ENCODE results near the gene TBL1Y.
"Not testable (repeated sequence)": the region's sequence is repeated elsewhere in the genome, so short reads cannot be mapped to it uniquely, and the experiment has no call there.

Gene TBL1Y

DNA sequence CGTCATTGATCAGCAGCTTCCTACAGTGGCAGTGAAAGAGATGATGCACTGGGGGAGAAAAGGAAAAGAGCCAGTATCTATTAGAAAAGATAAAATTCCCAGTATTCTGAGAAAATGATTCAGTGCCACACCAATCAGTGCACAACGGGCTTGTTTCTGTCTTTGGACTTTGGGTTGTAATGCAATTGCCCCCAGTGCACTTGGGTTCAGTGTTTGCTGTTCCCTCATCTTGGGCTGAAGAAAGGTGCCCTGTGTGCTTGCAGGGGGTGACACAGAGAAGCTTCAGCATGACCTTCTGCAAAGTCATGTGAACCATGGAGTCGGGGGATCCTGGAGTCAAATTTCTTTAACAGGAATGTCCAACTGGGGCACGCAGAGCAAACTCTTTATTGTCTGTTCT, 131.5 kb downstream of the TBL1Y start:
- Histone ChIP-seq H3K4me3 (ENCODE audit: low read length) (no peak overlapping the region), H4K20me1 (ENCODE audit: control insufficient read depth, insufficient read depth, low read depth, low read length) (no peaks in the 10 kb centered on the region), H3K4me1 (ENCODE audit: control insufficient read depth, low read length) (no peaks in the 10 kb centered on the region), H3K27ac (ENCODE audit: low read depth, low read length) (no peak overlapping the region), H3K9me3 (ENCODE audit: control insufficient read depth, insufficient read depth, low read length) (no peaks in the 10 kb centered on the region), H3F3A (ENCODE audit: control insufficient read depth, insufficient read depth) (no peaks in the 10 kb centered on the region), H3K9me2 (replicated peaks; ENCODE audit: control insufficient read depth, low read length) (no peaks in the 10 kb centered on the region), H3K79me2 (ENCODE audit: control insufficient read depth, low read length) (no peaks in the 10 kb centered on the region), H3K4me2 (ENCODE audit: low read length) (no peak overlapping the region), H3K36me3 (ENCODE audit: control insufficient read depth, low read length) (no peaks in the 10 kb centered on the region), H3K27me3 (ENCODE audit: control insufficient read depth, low read length) (no peaks in the 10 kb centered on the region)
- TF ChIP-seq CTCF (IDR thresholded peaks at IDR 0.05; ENCODE audit: low read depth, low read length, poor library complexity, severe bottlenecking) (no peak), EZH2phosphoT487 (IDR thresholded peaks at IDR 0.05; ENCODE audit: borderline replicate concordance, low read length) (no peak)

DNA sequence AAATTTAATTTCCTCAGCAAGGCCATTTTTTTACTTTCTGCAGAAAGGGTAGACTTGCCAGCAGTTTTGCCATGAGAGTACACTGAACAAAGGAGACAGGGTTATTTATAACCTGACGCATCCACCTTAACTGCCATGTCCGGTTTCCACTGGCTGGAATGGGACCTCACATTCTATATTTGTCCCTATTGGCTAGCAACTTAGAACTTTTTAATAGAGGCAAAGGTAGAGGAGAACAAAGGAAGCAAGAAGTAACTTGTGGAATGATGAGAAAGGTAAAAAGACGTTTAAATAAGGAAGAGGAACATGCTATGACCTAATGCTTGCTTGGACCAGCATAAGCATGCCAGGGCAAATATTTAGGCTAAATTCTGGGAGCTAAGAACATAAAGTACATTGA, 142.0 kb downstream of the TBL1Y start:
- H3K4me1 ChIP-seq (ENCODE audit: control insufficient read depth, low read length); H3K9me2 ChIP-seq (replicated peaks; ENCODE audit: control insufficient read depth, low read length); H3K36me3 ChIP-seq (ENCODE audit: control insufficient read depth, low read length); H3K27me3 ChIP-seq (ENCODE audit: control insufficient read depth, low read length); H3K27ac ChIP-seq (ENCODE audit: low read depth, low read length); H3F3A ChIP-seq (ENCODE audit: control insufficient read depth, insufficient read depth); H3K9me3 ChIP-seq (ENCODE audit: control insufficient read depth, insufficient read depth, low read length); H4K20me1 ChIP-seq (ENCODE audit: control insufficient read depth, insufficient read depth, low read depth, low read length); H3K4me3 ChIP-seq (ENCODE audit: low read length); H3K4me2 ChIP-seq (ENCODE audit: low read length); H3K79me2 ChIP-seq (ENCODE audit: control insufficient read depth, low read length): not testable (repeated sequence)

DNA sequence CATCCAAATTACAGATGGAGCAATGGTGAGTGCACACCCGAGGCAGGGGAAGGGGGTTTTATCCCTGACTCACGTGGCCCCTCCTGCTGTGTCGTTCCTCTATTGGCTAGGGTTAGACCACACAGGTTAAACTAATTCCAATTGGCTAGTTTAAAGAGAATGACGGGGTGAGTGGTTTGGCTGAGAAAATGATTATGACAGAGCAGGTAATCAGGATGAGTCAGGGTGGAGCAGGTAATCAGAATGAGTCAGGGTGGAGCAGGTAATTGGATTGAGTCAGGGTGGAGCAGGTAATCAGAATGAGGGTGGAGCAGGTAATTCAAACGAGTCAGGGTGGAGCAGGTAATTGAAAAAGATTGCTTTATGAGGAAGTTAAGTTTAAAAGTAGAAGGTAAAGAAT, 146.4 kb downstream of the TBL1Y start:
- no peak overlapping the region for H3K4me2 ChIP-seq (ENCODE audit: low read length)
- H3F3A ChIP-seq (ENCODE audit: control insufficient read depth, insufficient read depth) = no peaks in the 10 kb centered on the region

DNA sequence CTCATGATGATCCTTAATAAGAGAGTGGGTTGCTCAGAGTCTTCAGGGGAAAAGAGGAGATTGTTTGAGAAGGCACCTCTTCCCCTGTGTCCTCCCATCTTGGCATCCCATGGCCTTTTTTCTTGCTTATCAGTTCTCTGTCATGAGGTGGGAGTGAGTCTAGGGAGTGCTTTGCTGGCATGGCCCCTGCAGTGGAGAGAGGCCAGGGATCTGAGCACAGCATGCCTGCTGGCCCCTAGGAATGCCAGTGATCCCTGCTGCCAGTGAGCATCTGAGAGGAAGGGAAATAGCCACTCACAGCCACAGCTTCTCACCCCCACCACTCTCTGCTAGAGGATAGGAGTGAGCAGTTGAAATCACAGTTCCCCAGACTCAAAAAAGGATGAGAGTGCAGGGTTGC, 168.2 kb downstream of the TBL1Y start:
- TF ChIP-seq CTCF (IDR thresholded peaks at IDR 0.05; ENCODE audit: low read depth, low read length, poor library complexity, severe bottlenecking) = no peak
- no peak for TF ChIP-seq EZH2phosphoT487 (IDR thresholded peaks at IDR 0.05; ENCODE audit: borderline replicate concordance, low read length)
- H3F3A ChIP-seq (ENCODE audit: control insufficient read depth, insufficient read depth) = no peaks in the 10 kb centered on the region
- H3K27ac ChIP-seq (ENCODE audit: low read depth, low read length) = no peak overlapping the region
- no peaks in the 10 kb centered on the region for H3K4me1 ChIP-seq (ENCODE audit: control insufficient read depth, low read length)
- H3K9me2 ChIP-seq (replicated peaks; ENCODE audit: control insufficient read depth, low read length) = no peaks in the 10 kb centered on the region
- no peak overlapping the region for H3K4me2 ChIP-seq (ENCODE audit: low read length)
- H3K27me3 ChIP-seq (ENCODE audit: control insufficient read depth, low read length) = no peaks in the 10 kb centered on the region
- H3K4me3 ChIP-seq (ENCODE audit: low read length) = no peak overlapping the region
- H4K20me1 ChIP-seq (ENCODE audit: control insufficient read depth, insufficient read depth, low read depth, low read length) = no peaks in the 10 kb centered on the region
- no peaks in the 10 kb centered on the region for H3K79me2 ChIP-seq (ENCODE audit: control insufficient read depth, low read length)
- no peaks in the 10 kb centered on the region for H3K36me3 ChIP-seq (ENCODE audit: control insufficient read depth, low read length)
- H3K9me3 ChIP-seq (ENCODE audit: control insufficient read depth, insufficient read depth, low read length) = no peaks in the 10 kb centered on the region

More for the DNA sequence above, 146.4 kb downstream of the TBL1Y start:
- no peak overlapping the region for H3K4me3 ChIP-seq (ENCODE audit: low read length)
- no peaks in the 10 kb centered on the region for H3K9me2 ChIP-seq (replicated peaks; ENCODE audit: control insufficient read depth, low read length)
- no peaks in the 10 kb centered on the region for H4K20me1 ChIP-seq (ENCODE audit: control insufficient read depth, insufficient read depth, low read depth, low read length)
- H3K27ac ChIP-seq (ENCODE audit: low read depth, low read length) = no peak overlapping the region
- H3K9me3 ChIP-seq (ENCODE audit: control insufficient read depth, insufficient read depth, low read length) = no peaks in the 10 kb centered on the region
- no peaks in the 10 kb centered on the region for H3K36me3 ChIP-seq (ENCODE audit: control insufficient read depth, low read length)
- TF ChIP-seq CTCF (IDR thresholded peaks at IDR 0.05; ENCODE audit: low read depth, low read length, poor library complexity, severe bottlenecking) (no peak), EZH2phosphoT487 (IDR thresholded peaks at IDR 0.05; ENCODE audit: borderline replicate concordance, low read length) (no peak)
- no peaks in the 10 kb centered on the region for H3K79me2 ChIP-seq (ENCODE audit: control insufficient read depth, low read length)
- H3K4me1 ChIP-seq (ENCODE audit: control insufficient read depth, low read length) = peaks cover 19% of the 10 kb centered on the region
- H3K27me3 ChIP-seq (ENCODE audit: control insufficient read depth, low read length) = no peaks in the 10 kb centered on the region

DNA sequence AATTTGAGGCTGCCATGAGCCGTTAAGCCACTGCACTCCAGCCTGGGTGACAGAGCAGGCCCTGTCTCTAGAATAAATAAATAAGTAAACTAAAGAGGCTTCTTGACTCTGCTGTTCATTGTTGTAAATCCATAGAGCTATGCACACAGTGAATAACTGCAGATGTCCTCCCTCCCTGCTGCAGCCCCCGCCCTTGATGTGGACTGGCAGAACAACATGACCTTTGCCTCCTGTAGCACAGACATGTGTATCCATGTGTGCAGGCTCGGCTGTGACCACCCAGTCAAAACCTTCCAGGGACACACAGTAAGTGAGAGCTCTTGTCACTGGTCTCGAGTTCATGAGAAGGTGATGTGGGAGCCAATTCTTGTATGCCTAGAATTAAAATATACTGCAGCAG, 170.1 kb downstream of the TBL1Y start:
- H4K20me1 ChIP-seq (ENCODE audit: control insufficient read depth, insufficient read depth, low read depth, low read length); H3K27me3 ChIP-seq (ENCODE audit: control insufficient read depth, low read length); H3K36me3 ChIP-seq (ENCODE audit: control insufficient read depth, low read length); H3K4me1 ChIP-seq (ENCODE audit: control insufficient read depth, low read length); H3K79me2 ChIP-seq (ENCODE audit: control insufficient read depth, low read length); H3K27ac ChIP-seq (ENCODE audit: low read depth, low read length); H3K9me2 ChIP-seq (replicated peaks; ENCODE audit: control insufficient read depth, low read length); H3K9me3 ChIP-seq (ENCODE audit: control insufficient read depth, insufficient read depth, low read length); H3K4me3 ChIP-seq (ENCODE audit: low read length); H3K4me2 ChIP-seq (ENCODE audit: low read length); H3F3A ChIP-seq (ENCODE audit: control insufficient read depth, insufficient read depth): not testable (repeated sequence)

Data from DOHH2 (cell line).